HepG2 (cell line): ENCODE measurements around the gene CRISPLD2. TPM values are rescaled to one million over a fixed set of nuclear protein-coding genes. Genes with fewer than 3 reads are reported as not detected.

Experiments
- ARHGAP35 ChIP-seq: sonication (generic); formaldehyde crosslinking; IDR thresholded peaks from 2 replicates; pipeline ENCODE4 v1.9.0; 2022; ENCODE audit warnings: mild to moderate bottlenecking, inconsistent platforms, moderate library complexity, missing genetic modification reagents, borderline replicate concordance
- EP300 ChIP-seq, 3 experiments: sonication (generic) in 1 of 3; formaldehyde crosslinking in 1 of 3; IDR thresholded peaks; 2 replicates each; pipeline versions ENCODE4 v1.5.1 to v1.6.1; 2011 to 2020; ENCODE audit warnings: low read depth in 2 of 3, low read length in 2 of 3, borderline replicate concordance in 1 of 3, improper control_type of control experiment in 1 of 3, mild to moderate bottlenecking in 1 of 3, missing genetic modification reagents in 1 of 3, moderate library complexity in 1 of 3
- HES4 ChIP-seq: sonication (generic); formaldehyde crosslinking; IDR thresholded peaks from 2 replicates; pipeline ENCODE4 v1.9.0; 2021; ENCODE audit warnings: mild to moderate bottlenecking, missing genetic modification reagents, borderline replicate concordance
- MED1 ChIP-seq: sonication (generic); formaldehyde crosslinking; IDR thresholded peaks from 2 replicates; pipeline ENCODE4 v1.4.0; 2020; ENCODE audit warnings: missing genetic modification reagents
- MXI1 ChIP-seq: IDR thresholded peaks from 3 replicates; pipeline ENCODE4 v1.6.1; 2012; ENCODE audit warnings: low read depth, low read length, inconsistent platforms, borderline replicate concordance
- NFYC ChIP-seq: IDR thresholded peaks from 2 replicates; pipeline ENCODE4 v1.6.1; 2016; ENCODE audit warnings: missing genetic modification reagents, missing compliant biosample characterization
- SP5 ChIP-seq: IDR thresholded peaks from 2 replicates; pipeline ENCODE4 v1.6.1; 2016; ENCODE audit warnings: low read depth, borderline replicate concordance
- TAF1 ChIP-seq: sonication (generic); formaldehyde crosslinking; IDR thresholded peaks from 2 replicates; pipeline ENCODE4 v1.4.0; 2020; ENCODE audit warnings: missing genetic modification reagents
- XRCC5 ChIP-seq: fragments of 200-400 bp; formaldehyde crosslinking; optimal IDR thresholded peaks from 2 replicates; pipeline ENCODE3; 2017; ENCODE audit warnings: mild to moderate bottlenecking, low read length
- ZC3H13 ChIP-seq: sonication (generic); formaldehyde crosslinking; IDR thresholded peaks from 2 replicates; pipeline ENCODE4 v1.8.1; 2023; ENCODE audit warnings: mild to moderate bottlenecking, missing genetic modification reagents, moderate library complexity
- ZNF543 ChIP-seq: sonication (generic); formaldehyde crosslinking; IDR thresholded peaks from 2 replicates; pipeline ENCODE4 v1.4.0; 2020; ENCODE audit warnings: mild to moderate bottlenecking, missing genetic modification reagents
- ZNF619 ChIP-seq: sonication (generic); formaldehyde crosslinking; IDR thresholded peaks from 2 replicates; pipeline ENCODE4 v1.4.0; 2020; ENCODE audit warnings: mild to moderate bottlenecking, missing genetic modification reagents
- ZNF747 ChIP-seq: sonication (generic); formaldehyde crosslinking; IDR thresholded peaks from 2 replicates; pipeline ENCODE4 v1.8.1; 2023; ENCODE audit warnings: missing genetic modification reagents, mild to moderate bottlenecking, borderline replicate concordance
- polyA plus RNA-seq, 8 experiments: library from polyadenylated mRNA; depleted of rRNA in 3 of 8; stranded (reverse) in 7 of 8; unstranded in 1 of 8; fragments of >200 nt; fragmentation: Illumina TruSeq in 4 of 8; extraction: Trizol in 4 of 8; gene quantifications; 2 replicates each; pipeline versions ENCODE4 v1.2.1 to v1.2.3, GENCODE V29; 2011 to 2016; ENCODE audit warnings: low read depth in 4 of 8, missing spikeins in 1 of 8, mixed read lengths in 1 of 8; ENCODE audit not compliant: insufficient read depth in 1 of 8
- total RNA-seq, 5 experiments: library from RNA; depleted of rRNA; stranded (reverse); fragments of >200 nt; fragmentation: Illumina TruSeq; extraction: Trizol; gene quantifications; 2 replicates each; pipeline ENCODE4 v1.2.3, GENCODE V29; 2016; ENCODE audit warnings: low read depth in 1 of 5
- TF ChIP-seq, protein P1 (sequence below): sonication (generic); formaldehyde crosslinking; IDR thresholded peaks from 2 replicates; pipeline ENCODE4 v1.8.1; 2023; ENCODE audit warnings: mild to moderate bottlenecking, missing genetic modification reagents
- TF ChIP-seq, protein P2 (sequence below), 2 experiments: sonication (generic) in 1 of 2; formaldehyde crosslinking in 1 of 2; IDR thresholded peaks; 2 replicates each; pipeline versions ENCODE4 v1.4.0 to v1.6.1; 2018 to 2020; ENCODE audit warnings: missing genetic modification reagents in 2 of 2, borderline replicate concordance in 1 of 2, low read depth in 1 of 2, mild to moderate bottlenecking in 1 of 2, missing biosample characterization in 1 of 2
- TF ChIP-seq, protein P3 (sequence below): sonication (generic); formaldehyde crosslinking; conservative IDR thresholded peaks from 2 replicates; pipeline ENCODE4 v1.8.0; 2022; ENCODE audit warnings: mild to moderate bottlenecking, moderate library complexity, missing genetic modification reagents
- TF ChIP-seq, protein P4 (sequence below): sonication (generic); formaldehyde crosslinking; IDR thresholded peaks from 2 replicates; pipeline ENCODE4 v1.8.1; 2023; ENCODE audit warnings: mild to moderate bottlenecking, moderate library complexity, missing genetic modification reagents
- TF ChIP-seq, protein P5 (sequence below): sonication (generic); formaldehyde crosslinking; IDR thresholded peaks from 2 replicates; pipeline ENCODE4 v1.5.0; 2020; ENCODE audit warnings: missing genetic modification reagents, mild to moderate bottlenecking, borderline replicate concordance
- TF ChIP-seq, protein P6 (sequence below): sonication (generic); formaldehyde crosslinking; IDR thresholded peaks from 2 replicates; pipeline ENCODE4 v1.5.0; 2020; ENCODE audit warnings: missing genetic modification reagents

The CRISPLD2 gene
- total and polyA plus RNA-seq, 2 of the 13 experiments (the other 11 are each of a cell fraction or from before 2014, with no cell fraction given) = 0.04 to 0.31 TPM

DNA sequence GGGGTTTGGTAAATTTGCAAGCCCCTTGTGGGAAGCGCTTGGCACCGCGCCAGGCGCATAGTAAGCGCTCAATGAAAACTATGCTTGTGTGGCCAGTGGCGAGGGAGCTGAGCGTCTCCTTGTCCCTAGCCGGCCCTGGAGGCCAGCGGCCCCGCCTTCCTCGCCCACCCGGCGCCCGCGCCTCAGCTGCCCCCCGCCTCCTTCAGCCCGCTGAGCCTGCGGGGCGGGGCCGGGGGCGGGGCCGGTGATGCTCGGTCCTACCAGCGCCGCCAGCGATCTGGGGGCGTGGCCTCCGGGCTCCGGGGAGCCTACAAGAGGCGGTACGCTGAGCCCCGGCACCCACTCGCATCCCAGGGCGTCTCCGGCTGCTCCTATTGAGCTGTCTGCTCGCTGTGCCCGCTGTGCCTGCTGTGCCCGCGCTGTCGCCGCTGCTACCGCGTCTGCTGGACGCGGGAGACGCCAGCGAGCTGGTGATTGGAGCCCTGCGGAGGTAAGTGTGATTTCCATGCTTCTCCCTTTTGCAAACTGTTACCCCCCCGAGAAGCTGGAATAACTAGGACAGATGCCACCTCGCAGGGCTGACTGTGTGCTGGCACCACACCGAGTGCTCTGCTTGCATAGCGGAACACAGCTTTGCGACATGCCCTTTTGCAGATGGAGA is at the start of gene CRISPLD2 (continued):
- TF ChIP-seq EP300 (IDR thresholded peaks at IDR 0.05; ENCODE audit: low read depth in 2 of 2, low read length in 2 of 2) (no peak), EP300 (CRISPR knock-in tag; IDR thresholded peaks at IDR 0.05; ENCODE audit: borderline replicate concordance) (no peak), ZC3H13 (no peak), TAF1 (CRISPR knock-in tag) (peak; percentile 67; the same call in 1 of the 2 replicates), ARHGAP35 (CRISPR knock-in tag) (0 out of 2 replicates have a peak, but pooled peaks have one; percentile 62), MXI1 (peak; percentile 49; the same call in 1 of the 3 replicates), ZNF747 (CRISPR knock-in tag) (peak; percentile 47; the same call in 1 of the 2 replicates), XRCC5 (peak; percentile 83), HES4 (CRISPR knock-in tag) (peak; percentile 25; the same call in 1 of the 2 replicates), MED1 (CRISPR knock-in tag) (peak; percentile 48; the same call in 1 of the 2 replicates), NFYC (peak; percentile 49; the same call in 1 of the 2 replicates), SP5 (CRISPR knock-in tag) (peak; percentile 60), ZNF619 (CRISPR knock-in tag) (no peak), ZNF543 (CRISPR knock-in tag) (peak; percentile 54; the same call in 1 of the 2 replicates)
- TF ChIP-seq, protein P1, sequence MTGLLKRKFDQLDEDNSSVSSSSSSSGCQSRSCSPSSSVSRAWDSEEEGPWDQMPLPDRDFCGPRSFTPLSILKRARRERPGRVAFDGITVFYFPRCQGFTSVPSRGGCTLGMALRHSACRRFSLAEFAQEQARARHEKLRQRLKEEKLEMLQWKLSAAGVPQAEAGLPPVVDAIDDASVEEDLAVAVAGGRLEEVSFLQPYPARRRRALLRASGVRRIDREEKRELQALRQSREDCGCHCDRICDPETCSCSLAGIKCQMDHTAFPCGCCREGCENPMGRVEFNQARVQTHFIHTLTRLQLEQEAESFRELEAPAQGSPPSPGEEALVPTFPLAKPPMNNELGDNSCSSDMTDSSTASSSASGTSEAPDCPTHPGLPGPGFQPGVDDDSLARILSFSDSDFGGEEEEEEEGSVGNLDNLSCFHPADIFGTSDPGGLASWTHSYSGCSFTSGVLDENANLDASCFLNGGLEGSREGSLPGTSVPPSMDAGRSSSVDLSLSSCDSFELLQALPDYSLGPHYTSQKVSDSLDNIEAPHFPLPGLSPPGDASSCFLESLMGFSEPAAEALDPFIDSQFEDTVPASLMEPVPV (CRISPR knock-in tag) = peak; percentile 64; the same call in 1 of the 2 replicates
- TF ChIP-seq, protein P2, sequence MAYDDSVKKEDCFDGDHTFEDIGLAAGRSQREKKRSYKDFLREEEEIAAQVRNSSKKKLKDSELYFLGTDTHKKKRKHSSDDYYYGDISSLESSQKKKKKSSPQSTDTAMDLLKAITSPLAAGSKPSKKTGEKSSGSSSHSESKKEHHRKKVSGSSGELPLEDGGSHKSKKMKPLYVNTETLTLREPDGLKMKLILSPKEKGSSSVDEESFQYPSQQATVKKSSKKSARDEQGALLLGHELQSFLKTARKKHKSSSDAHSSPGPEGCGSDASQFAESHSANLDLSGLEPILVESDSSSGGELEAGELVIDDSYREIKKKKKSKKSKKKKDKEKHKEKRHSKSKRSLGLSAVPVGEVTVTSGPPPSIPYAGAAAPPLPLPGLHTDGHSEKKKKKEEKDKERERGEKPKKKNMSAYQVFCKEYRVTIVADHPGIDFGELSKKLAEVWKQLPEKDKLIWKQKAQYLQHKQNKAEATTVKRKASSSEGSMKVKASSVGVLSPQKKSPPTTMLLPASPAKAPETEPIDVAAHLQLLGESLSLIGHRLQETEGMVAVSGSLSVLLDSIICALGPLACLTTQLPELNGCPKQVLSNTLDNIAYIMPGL (CRISPR knock-in tag; IDR thresholded peaks at IDR 0.05; ENCODE audit: borderline replicate concordance in 1 of 2, low read depth in 1 of 2) = 0 out of 4 replicates have a peak, but pooled peaks of 1 of the 2 experiments have one; percentile 13
- TF ChIP-seq, protein P3, sequence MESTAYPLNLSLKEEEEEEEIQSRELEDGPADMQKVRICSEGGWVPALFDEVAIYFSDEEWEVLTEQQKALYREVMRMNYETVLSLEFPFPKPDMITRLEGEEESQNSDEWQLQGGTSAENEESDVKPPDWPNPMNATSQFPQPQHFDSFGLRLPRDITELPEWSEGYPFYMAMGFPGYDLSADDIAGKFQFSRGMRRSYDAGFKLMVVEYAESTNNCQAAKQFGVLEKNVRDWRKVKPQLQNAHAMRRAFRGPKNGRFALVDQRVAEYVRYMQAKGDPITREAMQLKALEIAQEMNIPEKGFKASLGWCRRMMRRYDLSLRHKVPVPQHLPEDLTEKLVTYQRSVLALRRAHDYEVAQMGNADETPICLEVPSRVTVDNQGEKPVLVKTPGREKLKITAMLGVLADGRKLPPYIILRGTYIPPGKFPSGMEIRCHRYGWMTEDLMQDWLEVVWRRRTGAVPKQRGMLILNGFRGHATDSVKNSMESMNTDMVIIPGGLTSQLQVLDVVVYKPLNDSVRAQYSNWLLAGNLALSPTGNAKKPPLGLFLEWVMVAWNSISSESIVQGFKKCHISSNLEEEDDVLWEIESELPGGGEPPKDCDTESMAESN (CRISPR knock-in tag) = peak; percentile 43; the same call in 1 of the 2 replicates
- TF ChIP-seq, protein P4, sequence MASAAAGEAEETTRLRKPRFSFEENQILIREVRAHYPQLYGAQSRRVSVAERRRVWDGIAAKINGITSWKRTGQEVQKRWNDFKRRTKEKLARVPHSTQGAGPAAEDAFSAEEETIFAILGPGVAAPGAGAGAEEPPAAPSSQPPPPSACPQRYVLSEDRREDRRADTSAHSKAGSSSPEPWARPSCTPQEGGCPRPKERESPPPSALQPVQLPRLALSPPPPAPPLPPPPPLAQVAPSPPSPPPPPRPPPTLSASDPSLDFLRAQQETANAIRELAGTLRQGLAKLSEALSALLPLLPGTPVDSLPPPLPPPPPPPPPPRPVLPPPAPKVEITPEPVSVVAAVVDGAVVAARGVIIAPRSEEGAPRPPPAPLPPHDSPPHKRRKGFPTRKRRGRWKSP (CRISPR knock-in tag) = 0 out of 2 replicates have a peak, but pooled peaks have one; percentile 27
- TF ChIP-seq, protein P5, sequence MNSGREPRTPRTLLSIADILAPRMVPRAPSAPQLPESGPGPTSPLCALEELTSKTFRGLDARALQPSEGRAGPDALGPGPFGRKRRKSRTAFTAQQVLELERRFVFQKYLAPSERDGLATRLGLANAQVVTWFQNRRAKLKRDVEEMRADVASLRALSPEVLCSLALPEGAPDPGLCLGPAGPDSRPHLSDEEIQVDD (CRISPR knock-in tag) = no peak
- TF ChIP-seq, protein P6, sequence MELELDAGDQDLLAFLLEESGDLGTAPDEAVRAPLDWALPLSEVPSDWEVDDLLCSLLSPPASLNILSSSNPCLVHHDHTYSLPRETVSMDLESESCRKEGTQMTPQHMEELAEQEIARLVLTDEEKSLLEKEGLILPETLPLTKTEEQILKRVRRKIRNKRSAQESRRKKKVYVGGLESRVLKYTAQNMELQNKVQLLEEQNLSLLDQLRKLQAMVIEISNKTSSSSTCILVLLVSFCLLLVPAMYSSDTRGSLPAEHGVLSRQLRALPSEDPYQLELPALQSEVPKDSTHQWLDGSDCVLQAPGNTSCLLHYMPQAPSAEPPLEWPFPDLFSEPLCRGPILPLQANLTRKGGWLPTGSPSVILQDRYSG (CRISPR knock-in tag) = 0 out of 2 replicates have a peak, but pooled peaks have one; percentile 39
